ENCODE measurements around the gene C2.

C2 gene

DNA sequence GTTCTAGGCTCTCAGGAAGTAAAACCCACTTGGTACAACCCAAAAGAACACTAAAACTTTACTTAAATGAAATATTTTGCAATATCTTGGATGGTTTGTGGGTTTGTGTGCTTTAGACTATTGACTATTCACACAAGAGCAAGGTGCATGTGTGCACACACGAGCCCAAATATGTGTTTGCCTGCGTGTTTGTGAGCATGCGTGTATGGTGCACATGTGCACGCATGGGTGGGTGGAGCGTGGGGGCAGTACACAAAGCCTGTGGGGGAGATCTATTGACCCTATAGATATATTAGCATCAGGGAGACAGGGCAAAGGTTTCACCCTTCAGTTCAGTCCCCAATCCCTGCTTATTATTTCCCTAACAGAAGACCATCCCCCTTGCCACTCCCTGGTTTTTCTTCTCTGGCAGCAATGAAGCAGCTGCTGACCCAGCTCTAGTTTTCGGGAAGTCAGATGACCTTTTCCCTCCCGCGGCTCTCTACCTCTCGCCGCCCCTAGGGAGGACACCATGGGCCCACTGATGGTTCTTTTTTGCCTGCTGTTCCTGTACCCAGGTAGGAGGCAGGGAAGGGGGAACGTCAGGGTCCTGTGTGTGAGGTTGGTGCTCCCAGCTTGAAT is at the start of gene C2:
Gene C2 (plus strand): TSS at position 476 of the 621 bp plus-strand sequence. CDS start 36 bp downstream, at position 512.
- H3K4me3 ChIP-seq (ENCODE audit: low read length): no peak within 1 kb of the TSS
- DNase-seq (ENCODE audit: low read depth): no peak
- TF ChIP-seq, protein P1, sequence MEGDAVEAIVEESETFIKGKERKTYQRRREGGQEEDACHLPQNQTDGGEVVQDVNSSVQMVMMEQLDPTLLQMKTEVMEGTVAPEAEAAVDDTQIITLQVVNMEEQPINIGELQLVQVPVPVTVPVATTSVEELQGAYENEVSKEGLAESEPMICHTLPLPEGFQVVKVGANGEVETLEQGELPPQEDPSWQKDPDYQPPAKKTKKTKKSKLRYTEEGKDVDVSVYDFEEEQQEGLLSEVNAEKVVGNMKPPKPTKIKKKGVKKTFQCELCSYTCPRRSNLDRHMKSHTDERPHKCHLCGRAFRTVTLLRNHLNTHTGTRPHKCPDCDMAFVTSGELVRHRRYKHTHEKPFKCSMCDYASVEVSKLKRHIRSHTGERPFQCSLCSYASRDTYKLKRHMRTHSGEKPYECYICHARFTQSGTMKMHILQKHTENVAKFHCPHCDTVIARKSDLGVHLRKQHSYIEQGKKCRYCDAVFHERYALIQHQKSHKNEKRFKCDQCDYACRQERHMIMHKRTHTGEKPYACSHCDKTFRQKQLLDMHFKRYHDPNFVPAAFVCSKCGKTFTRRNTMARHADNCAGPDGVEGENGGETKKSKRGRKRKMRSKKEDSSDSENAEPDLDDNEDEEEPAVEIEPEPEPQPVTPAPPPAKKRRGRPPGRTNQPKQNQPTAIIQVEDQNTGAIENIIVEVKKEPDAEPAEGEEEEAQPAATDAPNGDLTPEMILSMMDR (IDR thresholded peaks at IDR 0.05; ENCODE audit: insufficient read depth, low read depth, low read length, missing control alignments): no peak

DNA sequence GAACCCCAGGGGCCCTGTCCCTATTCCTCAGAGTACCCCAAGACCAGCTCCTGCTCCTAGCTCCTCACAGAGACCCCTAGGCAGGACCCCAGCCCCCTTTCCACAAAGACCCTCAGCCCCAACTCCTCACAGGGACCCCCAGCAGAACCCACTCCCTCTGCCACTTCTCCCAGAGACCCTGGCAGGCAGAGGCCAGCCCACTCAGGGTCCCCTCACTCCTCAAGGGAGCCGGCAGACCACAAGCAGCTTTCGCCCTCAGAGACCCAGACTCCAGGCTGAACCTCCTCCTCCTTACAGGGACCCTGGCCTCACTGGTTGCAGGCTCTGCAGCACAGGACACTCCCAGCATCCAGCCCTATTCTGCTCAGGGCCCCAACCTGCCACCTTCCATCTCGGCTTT is 49.3 kb upstream of the C2 start:
- H3K4me3 ChIP-seq (ENCODE audit: low read length): no peak overlapping the region
- TF ChIP-seq, protein P1 (IDR thresholded peaks at IDR 0.05; ENCODE audit: insufficient read depth, low read depth, low read length, missing control alignments): no peak
- DNase-seq (ENCODE audit: low read depth): no peak

DNA sequence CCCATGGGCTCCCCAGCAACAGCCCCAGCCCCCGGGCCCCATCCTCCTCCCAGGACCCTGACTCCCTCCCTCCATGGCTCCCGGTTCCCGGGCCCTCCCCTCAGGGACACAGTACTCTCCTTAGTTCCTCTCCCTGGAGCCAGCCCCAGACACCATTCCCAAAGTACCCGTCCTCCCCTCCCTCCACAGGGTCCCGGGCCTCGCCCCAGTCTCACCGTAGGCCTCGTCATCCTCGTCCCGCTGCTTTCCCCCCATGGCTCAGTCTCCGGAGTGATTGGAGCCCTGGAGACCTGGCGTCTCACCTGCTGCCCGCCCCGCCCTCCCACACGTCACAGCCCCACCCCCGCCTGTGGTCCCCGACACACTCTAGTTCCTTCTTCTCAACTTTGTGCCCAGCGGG is 48.8 kb upstream of the C2 start, which contains the start of gene SLC44A4:
Gene SLC44A4 (minus strand): TSS at position 272 of the 400 bp plus-strand sequence. CDS start 17 bp downstream, at position 255.
- TF ChIP-seq, protein P1 (IDR thresholded peaks at IDR 0.05; ENCODE audit: insufficient read depth, low read depth, low read length, missing control alignments): no peak
- no peak within 1 kb of the TSS for H3K4me3 ChIP-seq (ENCODE audit: low read length)
- no peak for DNase-seq (ENCODE audit: low read depth)

DNA sequence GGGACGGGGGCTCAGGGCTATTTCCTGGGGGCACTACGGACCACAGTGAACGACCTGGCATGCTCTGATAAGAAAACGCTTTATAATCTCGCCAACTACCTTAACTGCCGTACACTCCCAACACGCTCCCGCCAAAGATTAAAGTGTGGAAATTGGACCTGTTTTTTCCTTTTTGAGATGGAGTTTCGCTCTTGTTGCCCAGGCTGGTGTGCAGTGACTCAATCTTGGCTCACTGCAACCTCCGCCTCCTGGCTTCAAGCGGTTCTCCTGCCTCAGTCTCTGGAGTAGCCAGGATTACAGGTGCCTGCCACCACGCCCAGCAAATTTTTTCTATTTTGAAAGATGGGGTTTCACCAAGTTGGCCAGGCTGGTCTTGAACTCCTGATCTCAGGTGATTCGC is 48.4 kb upstream of the C2 start:
- no peak overlapping the region for H3K4me3 ChIP-seq (ENCODE audit: low read length)
- TF ChIP-seq, protein P1 (IDR thresholded peaks at IDR 0.05; ENCODE audit: insufficient read depth, low read depth, low read length, missing control alignments): no peak
- DNase-seq (ENCODE audit: low read depth): peak; percentile 39

DNA sequence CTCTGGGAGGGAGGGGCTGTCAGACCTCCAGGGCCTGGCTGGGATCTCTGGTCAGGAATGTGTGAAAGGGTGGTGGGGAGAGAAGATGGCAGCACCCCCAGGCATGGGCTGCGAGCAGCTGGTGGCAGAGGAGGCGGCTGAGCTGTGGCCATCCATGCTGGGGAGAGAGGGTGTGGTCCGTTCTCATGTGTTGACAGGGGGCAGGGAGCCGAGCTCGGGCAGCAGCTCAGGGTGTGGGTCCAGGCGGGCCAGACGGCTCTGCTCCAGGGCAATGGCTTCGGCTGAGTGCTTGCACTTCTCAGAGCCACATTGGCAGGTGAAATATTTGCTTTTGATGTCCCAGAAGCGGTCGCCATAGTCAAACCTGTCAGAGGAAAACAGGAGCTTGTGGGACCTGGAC is 47.6 kb upstream of the C2 start:
- no peak for DNase-seq (ENCODE audit: low read depth)
- TF ChIP-seq, protein P1 (IDR thresholded peaks at IDR 0.05; ENCODE audit: insufficient read depth, low read depth, low read length, missing control alignments): no peak
- no peak overlapping the region for H3K4me3 ChIP-seq (ENCODE audit: low read length)

DNA sequence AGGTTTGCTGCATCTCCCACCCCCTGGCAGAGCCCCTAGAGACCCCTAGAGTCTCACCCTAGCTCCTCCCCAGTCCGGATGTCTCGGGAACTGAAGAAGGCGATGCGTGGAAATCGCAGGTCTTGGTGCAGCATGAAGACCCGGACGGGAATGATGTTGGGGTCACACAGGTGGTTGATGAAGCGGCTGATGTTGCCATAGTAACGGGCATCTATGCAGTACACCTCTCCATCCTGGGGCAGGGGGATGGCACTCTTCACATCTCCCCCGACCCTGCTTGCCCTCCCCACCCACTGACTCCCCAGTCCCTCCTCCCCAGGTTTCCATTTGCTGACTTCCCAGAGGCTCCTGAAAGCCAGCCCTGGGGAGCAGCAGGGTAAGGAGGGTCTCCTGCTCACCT is 46.9 kb upstream of the C2 start:
- TF ChIP-seq, protein P1 (IDR thresholded peaks at IDR 0.05; ENCODE audit: insufficient read depth, low read depth, low read length, missing control alignments): no peak
- no peak for DNase-seq (ENCODE audit: low read depth)
- H3K4me3 ChIP-seq (ENCODE audit: low read length): no peak overlapping the region
